Measurements from ENCODE around the gene GNAI1.
A peak's percentile ranks its signal among the peaks of the same experiment; 100 is the strongest.

The GNAI1 gene

DNA sequence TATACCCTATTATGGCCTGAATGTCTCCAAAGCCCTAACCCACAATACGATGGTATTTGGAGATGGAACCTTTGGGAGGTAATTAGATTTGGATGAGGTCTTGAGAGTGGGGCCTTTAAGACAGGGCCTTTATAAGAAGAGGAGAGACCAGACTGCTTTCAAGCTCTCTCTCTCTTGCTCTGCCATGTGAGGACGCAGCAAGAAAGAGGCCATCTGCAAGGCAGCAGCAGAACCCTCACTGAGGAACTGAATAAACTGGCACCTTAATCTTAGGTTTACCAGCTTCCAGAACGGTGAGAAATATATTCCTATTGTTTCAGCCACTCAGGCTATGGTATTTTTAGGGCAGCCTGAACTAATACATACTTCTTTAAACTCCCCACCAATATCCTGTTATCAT lies 2.0 kb upstream of the GNAI1 start:
- DNase-seq: peak in 1 of 51 donors; percentile 16

DNA sequence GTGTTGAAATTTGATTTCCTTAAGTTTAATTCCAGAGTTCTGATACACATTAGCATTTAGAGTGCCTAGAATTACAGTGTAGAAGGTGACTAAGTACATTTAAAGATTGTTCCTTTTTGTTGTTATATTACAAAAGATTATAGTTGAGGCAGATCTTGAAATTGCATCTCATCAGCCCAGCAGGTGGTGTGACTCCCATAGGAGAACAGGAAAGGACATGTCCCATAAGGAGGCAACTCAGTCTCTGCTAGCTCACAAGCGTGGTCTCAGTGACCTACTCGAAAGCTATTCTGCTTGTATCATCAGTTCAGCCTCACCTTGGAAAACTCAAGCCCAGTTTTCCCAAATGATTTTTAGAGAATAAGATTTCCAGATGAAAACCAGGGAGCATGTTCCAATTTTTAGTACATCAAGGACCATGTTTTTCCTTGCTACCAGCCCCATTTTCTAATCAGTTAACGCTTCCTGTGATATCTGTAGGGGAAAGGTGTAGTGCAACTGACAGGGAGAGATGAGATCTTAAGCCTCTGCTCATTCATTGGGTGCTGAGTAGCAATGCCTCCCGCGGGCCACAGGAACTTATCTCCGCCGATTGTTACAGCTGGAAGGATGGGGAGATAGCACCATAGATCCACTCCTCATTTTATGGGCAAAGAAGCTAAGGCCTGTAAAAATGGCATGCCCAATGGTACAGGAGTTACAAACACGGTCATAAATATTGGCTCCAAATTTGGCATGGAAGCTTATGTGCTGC lies 1.1 kb upstream of the GNAI1 start:
- DNase-seq: peak in 4 of 51 donors; percentile 16 to 56 (median 36)

DNA sequence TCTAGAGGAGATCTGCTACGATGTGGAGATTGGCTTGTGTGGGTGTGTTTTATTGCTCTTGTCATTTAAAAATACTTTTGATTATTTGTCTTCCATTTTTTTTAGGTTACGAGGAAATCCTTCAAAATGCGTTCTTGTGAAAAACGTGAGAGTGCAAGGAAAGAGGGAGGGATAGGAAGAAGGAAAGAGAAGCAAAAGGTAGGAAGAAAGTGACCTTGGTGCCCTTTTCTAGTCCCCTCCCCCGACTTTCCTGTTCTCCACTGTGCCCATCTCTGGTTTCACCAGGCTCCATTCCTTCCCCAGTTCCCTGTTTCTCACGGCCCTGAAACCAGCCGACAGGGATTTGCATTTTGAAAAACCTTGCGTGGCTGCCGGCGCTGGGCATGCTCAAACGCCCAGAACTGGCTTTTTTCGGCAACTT lies 506 bp upstream of the GNAI1 start:
- peak in 8 of 51 donors; percentile 36 to 75 (median 64) for DNase-seq

DNA sequence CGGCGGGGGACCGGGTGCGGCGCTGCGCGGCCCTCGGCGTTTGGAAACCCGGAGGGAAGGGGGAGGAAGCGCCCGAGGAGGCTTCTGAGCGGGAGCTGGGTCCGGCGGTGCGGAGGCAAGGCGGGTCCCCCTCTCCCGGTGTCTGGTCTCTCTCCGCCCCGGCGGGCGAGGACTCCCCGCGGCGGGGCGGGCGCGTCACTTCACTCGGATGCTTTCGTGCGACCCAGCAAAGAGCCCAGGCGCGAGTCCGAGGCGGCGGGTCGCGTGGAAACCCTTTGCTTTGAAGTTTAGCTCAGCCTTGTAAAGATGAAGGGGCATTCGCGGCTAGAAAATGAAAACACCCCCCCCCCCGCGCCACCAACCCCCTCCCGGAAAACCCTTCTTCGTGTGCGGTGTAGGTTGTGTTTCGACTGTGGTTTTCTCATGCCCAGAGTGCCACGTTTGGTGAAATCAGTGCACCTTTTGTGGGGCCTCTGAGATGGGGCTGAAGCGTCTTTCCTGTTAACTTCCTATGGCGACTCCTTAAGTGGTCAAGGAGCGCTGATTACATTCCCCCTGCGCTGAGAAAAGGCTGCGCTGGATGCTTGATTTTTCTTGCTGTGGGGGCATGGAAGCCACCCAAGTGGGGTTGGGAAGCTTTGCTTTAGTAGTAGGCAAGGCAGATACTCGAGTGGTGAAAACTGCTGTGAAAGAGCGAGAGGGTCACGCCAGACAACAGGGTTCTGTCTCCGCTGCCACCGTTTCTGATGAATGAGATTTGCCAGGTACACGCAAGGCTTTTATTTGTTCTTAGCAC lies 876 bp downstream of the GNAI1 start:
- peak in 28 of 51 donors; percentile 4 to 80 (median 53) for DNase-seq

- DNase-seq: peak in 2 of 51 donors; percentile 36 to 40
Observed at GRCh38 chr7:80136261-80137055, 1.8 kb downstream of the GNAI1 start.

- DNase-seq: no peak
Observed at GRCh38 chr7:80137410-80137809, 2.8 kb downstream of the GNAI1 start.

GRCh38 chr7:80139236-80139635 lies 4.6 kb downstream of the GNAI1 start:
- DNase-seq: no peak

GRCh38 chr7:80140388-80140787 lies 5.8 kb downstream of the GNAI1 start:
- DNase-seq: no peak

GRCh38 chr7:80141376-80141775 lies 6.7 kb downstream of the GNAI1 start:
- DNase-seq: no peak

- no peak for DNase-seq
Observed at GRCh38 chr7:80142853-80143580, 8.4 kb downstream of the GNAI1 start.

DNA sequence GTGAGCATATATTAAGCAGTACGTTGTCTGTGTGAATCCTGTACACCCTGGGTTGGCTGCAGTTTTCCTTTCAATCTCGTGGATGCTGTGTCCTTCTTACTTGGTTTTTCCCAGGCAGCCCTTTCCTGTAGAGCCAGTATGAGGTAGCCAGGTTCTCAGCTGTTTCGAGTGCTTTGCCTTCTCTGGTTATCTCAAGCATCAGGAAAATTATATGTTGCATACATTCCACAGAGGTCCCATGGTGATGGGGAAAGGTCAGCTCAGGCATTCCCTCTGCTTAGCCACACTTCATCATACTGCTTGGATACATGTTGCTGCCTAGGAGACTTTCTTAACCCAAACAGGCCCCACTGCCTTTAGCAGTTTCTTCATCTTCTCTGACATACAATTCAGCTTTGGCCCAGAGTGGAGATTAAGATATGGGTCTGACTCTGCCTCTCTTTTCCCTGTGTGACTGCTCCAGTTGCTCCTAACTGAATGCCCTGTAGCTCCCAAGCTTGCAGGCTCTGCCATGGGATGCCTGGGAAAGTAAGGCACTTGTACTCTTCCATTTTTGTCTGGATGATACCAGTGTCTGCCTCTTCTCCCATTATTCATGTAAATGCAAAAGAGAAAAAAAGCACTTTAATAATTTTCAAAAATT lies 11.3 kb downstream of the GNAI1 start:
- DNase-seq: no peak

GRCh38 chr7:80146545-80147182 lies 12.0 kb downstream of the GNAI1 start:
- no peak for DNase-seq

DNA sequence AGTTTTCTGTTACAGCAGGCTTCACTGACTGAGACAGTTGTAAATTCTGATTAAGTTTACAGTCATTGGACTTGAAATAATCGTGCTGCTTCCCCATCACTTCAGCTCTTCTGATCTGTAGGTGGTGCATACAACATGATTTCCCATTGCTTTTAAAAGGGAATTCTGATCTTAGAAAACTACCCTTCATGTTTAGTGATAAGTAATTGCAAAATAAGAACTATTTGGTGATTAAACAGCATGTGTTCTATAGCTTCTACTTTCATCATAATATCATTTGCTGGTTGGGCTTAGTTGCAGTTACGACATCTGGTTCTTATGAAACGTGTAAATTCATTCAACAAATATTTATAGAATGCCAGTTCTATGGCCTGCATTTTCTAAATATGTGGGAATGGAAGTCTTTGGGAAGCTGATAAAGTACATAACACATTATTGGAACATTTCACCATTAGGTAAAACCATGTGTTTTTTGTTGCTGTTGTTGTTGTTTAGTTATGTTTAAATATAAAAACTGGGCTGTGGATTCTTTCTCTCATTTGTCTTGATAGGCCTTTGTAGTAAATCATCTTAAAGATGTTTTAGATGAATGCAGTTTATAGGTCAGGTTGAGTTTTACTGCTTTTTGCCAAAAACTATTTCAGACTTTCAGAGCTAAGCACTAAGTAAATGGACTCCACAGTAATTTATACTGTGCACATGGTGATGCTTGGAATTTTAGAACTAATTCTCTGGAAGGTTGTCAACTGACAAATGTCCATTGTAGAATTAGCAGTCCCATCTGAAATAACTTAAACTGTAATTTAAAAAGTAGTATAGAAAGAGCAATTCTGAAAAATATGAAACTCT lies 13.1 kb downstream of the GNAI1 start:
- no peak for DNase-seq

DNA sequence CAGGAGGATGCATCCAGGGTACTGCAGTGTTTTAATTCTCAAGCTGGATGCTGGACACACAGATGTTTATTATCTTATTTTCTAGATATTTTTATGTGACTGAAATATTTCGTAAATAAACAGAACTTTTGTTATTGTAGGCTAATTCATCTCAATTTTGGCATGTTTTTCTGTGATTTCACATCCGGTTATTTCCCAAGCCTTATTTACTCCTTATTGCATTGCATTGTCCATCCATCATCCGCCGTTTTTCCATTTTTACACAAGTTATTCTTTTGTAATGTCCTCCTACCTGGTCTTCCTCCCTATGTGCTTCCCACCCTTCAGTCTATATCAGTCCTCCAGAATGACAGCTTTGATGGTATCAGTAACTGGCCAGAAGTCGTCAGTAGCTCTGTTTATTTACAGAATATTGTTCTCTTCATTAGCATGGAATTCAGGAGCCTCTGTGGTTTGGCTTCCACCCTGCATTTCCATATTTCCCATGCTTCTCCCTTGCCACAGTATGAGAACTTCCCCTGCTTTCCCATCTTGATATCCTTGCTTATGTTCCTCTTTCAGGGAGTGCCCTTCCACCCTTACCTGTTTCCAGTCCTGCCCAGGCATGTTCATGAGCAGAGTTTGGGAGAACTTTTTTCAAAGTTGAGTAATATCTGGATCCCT lies 16.1 kb downstream of the GNAI1 start:
- DNase-seq: no peak

DNA sequence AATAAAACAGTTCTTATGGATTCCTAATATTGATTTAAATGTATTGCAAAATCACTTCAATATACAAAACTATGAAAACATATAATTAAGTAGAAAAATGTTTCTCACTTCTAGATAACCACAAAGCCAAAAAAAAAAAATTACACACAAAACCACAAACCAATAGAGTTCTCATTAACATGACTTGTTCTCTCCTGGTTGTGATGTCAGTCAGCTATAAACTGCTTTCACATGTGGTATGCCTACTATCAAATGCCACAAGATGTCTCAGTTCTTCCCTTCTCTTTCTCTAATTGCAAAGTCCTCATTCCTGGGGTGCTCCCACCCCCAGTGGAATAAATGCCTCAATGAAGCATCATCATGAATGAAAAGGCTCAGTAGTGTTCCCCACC lies 16.6 kb downstream of the GNAI1 start:
- DNase-seq: no peak

DNA sequence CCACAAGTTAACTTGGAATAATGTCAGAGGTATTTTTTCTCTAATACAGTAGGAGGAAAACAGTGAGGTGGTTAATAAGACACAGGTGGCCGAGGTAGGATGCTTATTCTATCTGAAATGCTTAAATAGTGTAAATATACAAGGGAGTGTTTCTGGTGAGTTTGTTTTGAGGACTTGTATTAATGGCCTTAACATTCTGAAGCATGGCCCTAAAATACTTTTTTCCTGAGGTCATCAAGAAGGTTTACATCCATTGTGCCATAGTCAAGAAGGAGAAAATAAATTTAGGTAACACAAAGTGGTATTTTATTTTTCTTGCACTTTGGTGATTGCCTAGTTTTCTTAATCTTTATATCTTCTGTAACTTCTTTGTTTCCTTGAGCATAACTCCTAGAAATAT lies 18.8 kb downstream of the GNAI1 start:
- DNase-seq: no peak

DNA sequence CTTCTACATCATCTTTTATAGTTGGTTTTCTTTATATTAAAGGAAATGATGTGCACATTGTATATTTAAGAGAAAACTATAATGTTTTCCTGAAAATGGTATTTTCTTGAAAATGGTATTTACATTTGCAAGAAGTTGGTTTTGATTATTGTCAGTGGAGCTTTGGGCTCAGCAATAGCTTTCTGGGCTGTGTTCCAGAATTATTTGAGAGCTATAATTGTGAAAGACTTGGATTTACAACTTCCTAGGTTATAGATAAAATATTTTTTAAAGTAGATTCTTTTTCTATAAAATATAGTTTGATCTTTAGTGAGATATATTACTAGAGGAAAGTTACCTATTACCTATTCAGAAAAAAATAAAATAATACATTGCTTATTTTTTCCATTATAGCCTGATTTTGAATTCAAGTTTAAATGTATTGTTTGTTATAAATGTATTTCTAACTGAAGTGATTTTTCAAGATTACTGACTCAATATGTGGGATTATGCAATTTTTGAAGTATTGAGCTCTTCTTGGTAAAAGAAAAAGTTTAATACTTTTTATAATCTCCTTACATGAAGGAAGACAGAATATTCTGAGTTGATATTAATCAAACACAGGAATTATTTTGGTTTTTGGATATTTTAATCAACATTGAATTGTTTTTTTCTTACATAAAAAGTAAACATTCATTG lies 20.2 kb downstream of the GNAI1 start:
- DNase-seq: no peak

- DNase-seq: no peak
Observed at GRCh38 chr7:80155374-80155773, 20.7 kb downstream of the GNAI1 start.
